ENCODE results near the gene RCOR3. TPM values are rescaled to one million over a fixed set of nuclear protein-coding genes. Genes with fewer than 3 reads are reported as not detected.

The RCOR3 gene
- total and polyA plus RNA-seq, 2 of the 8 experiments (the other 6 are each of a cell fraction or from before 2014, with no cell fraction given) = 21.4 to 36.3 TPM

GRCh38 chr1:211356723-211357407 is 97.7 kb downstream of the RCOR3 start:
- no peaks in the 10 kb centered on the region for H3K4me1 ChIP-seq (replicated peaks in 1 of 4; ENCODE audit: control insufficient read depth in 3 of 4, insufficient read depth in 4 of 4, low read length in 3 of 4)
- 72% methylated on average over 5 of the region's 5 CpGs; no CpG with 5 or more reads in 1 of the 2 experiments for WGBS, 2 experiments (ENCODE audit: extremely low coverage in 1 of 2, insufficient coverage in 1 of 2, insufficient read length in 1 of 2, insufficient replicate concordance in 2 of 2, low coverage in 1 of 2, low lambda C conversion rate in 2 of 2, missing lambda C conversion rate in 1 of 2)
- H4K91ac ChIP-seq (replicated peaks; ENCODE audit: insufficient read length, low read length) = no peak overlapping the region
- peaks cover 2% of the 10 kb centered on the region for H3K79me1 ChIP-seq (ENCODE audit: low read depth, low read length)
- no peak overlapping the region for H3K9ac ChIP-seq (replicated peaks in 1 of 4; ENCODE audit: extremely low read depth in 1 of 4, low read depth in 3 of 4, low read length in 3 of 4)
- no peak overlapping the region for H3K56ac ChIP-seq (replicated peaks; ENCODE audit: insufficient read length, low read depth, low read length)
- no peak overlapping the region for H3K27ac ChIP-seq (ENCODE audit: low read depth, low read length)
- no peak for TF ChIP-seq TCF12 (IDR thresholded peaks at IDR 0.05; ENCODE audit: low read depth, low read length)
- H2BK120ac ChIP-seq (replicated peaks; ENCODE audit: low read depth, low read length) = no peak overlapping the region
- no peak overlapping the region for H3K18ac ChIP-seq (ENCODE audit: extremely low read depth, low read length)
- H4K5ac ChIP-seq (ENCODE audit: insufficient read length, low read depth, low read length) = no peak overlapping the region
- no peak overlapping the region for H2BK5ac ChIP-seq (ENCODE audit: low read depth, low read length)
- CTCF ChIA-PET (ENCODE audit: partially characterized antibody) = interaction anchor here (1.2 to 2.0 kb wide), 5 partner anchors 10 to 59 kb away, joined by 3 to 9 read pairs (median 5); no protein-coding TSS in a partner anchor
- H3K79me2 ChIP-seq (ENCODE audit: control insufficient read depth in 1 of 2, insufficient read depth in 2 of 2, low read length in 2 of 2) = no peaks in the 10 kb centered on the region
- no peak overlapping the region for H2BK20ac ChIP-seq (ENCODE audit: low read length)
- no peak for DNase-seq (ENCODE audit: low read depth in 1 of 2, low spot score in 2 of 2)
- H3K9me3 ChIP-seq (ENCODE audit: insufficient read depth in 2 of 2, low read depth in 1 of 2, low read length in 1 of 2) = no peaks in the 10 kb centered on the region
- POLR2A ChIA-PET (ENCODE audit: partially characterized antibody) = interaction anchor here (1.8 kb wide), 1 partner anchor 11 kb away, joined by 4 read pairs; no protein-coding TSS in a partner anchor
- H3K27me3 ChIP-seq (replicated peaks in 1 of 4; ENCODE audit: control insufficient read depth in 3 of 4, extremely low read depth in 1 of 4, insufficient read depth in 3 of 4, low read length in 3 of 4) = no peaks in the 10 kb centered on the region
- no peak overlapping the region for H2BK15ac ChIP-seq (ENCODE audit: low read length)
- no peak for FAIRE-seq
- no peak overlapping the region for H3K4me3 ChIP-seq (ENCODE audit: extremely low read depth in 1 of 4, insufficient read depth in 2 of 4, low read depth in 3 of 4, low read length in 4 of 4)
- H4K20me1 ChIP-seq (replicated peaks in 1 of 2; ENCODE audit: control insufficient read depth in 1 of 2, insufficient read depth in 2 of 2, low read length in 2 of 2) = no peaks in the 10 kb centered on the region
- no peak overlapping the region for H4K8ac ChIP-seq (ENCODE audit: extremely low read depth, insufficient read depth, low read length)
- no peak overlapping the region for H3K14ac ChIP-seq (ENCODE audit: insufficient read length)
- H2AFZ ChIP-seq (ENCODE audit: low read length) = no peak overlapping the region
- no peak overlapping the region for H3K4ac ChIP-seq (replicated peaks; ENCODE audit: insufficient read length, low read depth, low read length)
- no peak overlapping the region for H3K23ac ChIP-seq (ENCODE audit: insufficient read length)
- H3K23me2 ChIP-seq (ENCODE audit: low read depth, low read length) = no peaks in the 10 kb centered on the region
- no peak overlapping the region for H2AK5ac ChIP-seq (ENCODE audit: low read depth, low read length)
- no peak overlapping the region for H2BK12ac ChIP-seq (ENCODE audit: low read depth, low read length)
- H3K4me2 ChIP-seq (ENCODE audit: insufficient read depth in 1 of 2, low read depth in 2 of 2, low read length in 2 of 2) = no peak overlapping the region
- H3K36me3 ChIP-seq (ENCODE audit: control insufficient read depth in 2 of 4, insufficient read depth in 4 of 4, low read length in 3 of 4) = peaks cover 0 to 18% (median 9%) of the 10 kb centered on the region in 4 experiments; a peak in 5 of 8 replicates
